Epidermal melanocyte (primary cell): ENCODE measurements around the gene FYB1.
"Not testable (repeated sequence)": the region's sequence is repeated elsewhere in the genome, so short reads cannot be mapped to it uniquely, and the experiment has no call there.

ENCODE experiments used
- DNase-seq: peaks from one replicate; pipeline ENCODE4 v3.0.0; 2011; ENCODE audit warnings: low spot score; ENCODE audit not compliant: insufficient read length

Gene FYB1

GRCh38 chr5:39187831-39188731 is 31.3 kb downstream of the FYB1 start:
- no peak for DNase-seq

- DNase-seq = no peak
Measured at GRCh38 chr5:39186722-39187539, 32.4 kb downstream of the FYB1 start.

- DNase-seq = no peak
Measured at GRCh38 chr5:39186289-39186688, 33.1 kb downstream of the FYB1 start.

GRCh38 chr5:39185761-39186160 is 33.6 kb downstream of the FYB1 start:
- no peak for DNase-seq

- DNase-seq = not testable (repeated sequence)
Measured at GRCh38 chr5:39179561-39179960, 39.8 kb downstream of the FYB1 start.

GRCh38 chr5:39178861-39179260 is 40.5 kb downstream of the FYB1 start:
- DNase-seq = no peak

- no peak for DNase-seq
Measured at GRCh38 chr5:39178171-39178570, 41.2 kb downstream of the FYB1 start.

GRCh38 chr5:39177631-39177964 is 41.8 kb downstream of the FYB1 start:
- DNase-seq = no peak

GRCh38 chr5:39176759-39177630 is 42.4 kb downstream of the FYB1 start:
- no peak for DNase-seq

GRCh38 chr5:39175273-39175955 is 43.9 kb downstream of the FYB1 start:
- no peak for DNase-seq

GRCh38 chr5:39173069-39173468 is 46.3 kb downstream of the FYB1 start:
- DNase-seq = no peak

GRCh38 chr5:39172593-39172992 is 46.8 kb downstream of the FYB1 start:
- no peak for DNase-seq

GRCh38 chr5:39171647-39172046 is 47.7 kb downstream of the FYB1 start:
- no peak for DNase-seq

- DNase-seq = no peak
Measured at GRCh38 chr5:39169081-39169480, 50.3 kb downstream of the FYB1 start.

- DNase-seq = no peak
Measured at GRCh38 chr5:39167972-39168342, 51.4 kb downstream of the FYB1 start.

GRCh38 chr5:39167141-39167971 is 52.0 kb downstream of the FYB1 start:
- no peak for DNase-seq

- no peak for DNase-seq
Measured at GRCh38 chr5:39164529-39165402, 54.6 kb downstream of the FYB1 start.

GRCh38 chr5:39164016-39164415 is 55.3 kb downstream of the FYB1 start:
- DNase-seq = no peak

GRCh38 chr5:39161578-39161977 is 57.8 kb downstream of the FYB1 start:
- DNase-seq = no peak
